Ureter (tissue), 1 donor: ENCODE measurements around the gene PLA2G4E. TPM values are rescaled to one million over a fixed set of nuclear protein-coding genes. Genes with fewer than 3 reads are reported as not detected.

Experiments used
- DNase-seq: peaks from one replicate; pipeline ENCODE4 v3.0.0-alpha.2; 2020; ENCODE audit warnings: low spot score
- total RNA-seq: library from RNA; stranded (reverse); gene quantifications from one replicate; pipeline ENCODE4 v1.2.4, GENCODE V29; 2023
- donor health status: DM: yes; HTN: yes; CAD: no.

PLA2G4E gene
- 0.34 TPM for total RNA-seq

GRCh38 chr15:42020713-42021273, at the start of gene PLA2G4E:
PLA2G4E (minus strand) TSS chr15:42021042; CDS start chr15:42021030, 12 bp downstream.
- DNase-seq: no peak

- peak; percentile 39 for DNase-seq
Observed at GRCh38 chr15:42070279-42070975, 49.6 kb upstream of the PLA2G4E start.

GRCh38 chr15:42069496-42070278, 48.8 kb upstream of the PLA2G4E start:
- DNase-seq: peak; percentile 41

GRCh38 chr15:42069025-42069424, 48.2 kb upstream of the PLA2G4E start:
- peak; percentile 22 for DNase-seq

GRCh38 chr15:42068601-42069000, 47.8 kb upstream of the PLA2G4E start:
- peak; percentile 37 for DNase-seq

GRCh38 chr15:42066764-42067415, 46.0 kb upstream of the PLA2G4E start:
- peak; percentile 3 for DNase-seq

GRCh38 chr15:42065468-42065867, 44.6 kb upstream of the PLA2G4E start:
- DNase-seq: no peak

GRCh38 chr15:42065033-42065432, 44.2 kb upstream of the PLA2G4E start:
- DNase-seq: no peak

- no peak for DNase-seq
Observed at GRCh38 chr15:42064271-42064670, 43.4 kb upstream of the PLA2G4E start.

- DNase-seq: no peak
Observed at GRCh38 chr15:42063122-42063848, 42.4 kb upstream of the PLA2G4E start.

GRCh38 chr15:42062284-42062806, 41.5 kb upstream of the PLA2G4E start:
- DNase-seq: no peak

GRCh38 chr15:42060797-42061196, 40.0 kb upstream of the PLA2G4E start:
- no peak for DNase-seq

GRCh38 chr15:42060477-42060763, 39.6 kb upstream of the PLA2G4E start:
- no peak for DNase-seq

GRCh38 chr15:42059661-42060476, 39.0 kb upstream of the PLA2G4E start:
- no peak for DNase-seq

- DNase-seq: no peak
Observed at GRCh38 chr15:42058791-42059190, 37.9 kb upstream of the PLA2G4E start.

- no peak for DNase-seq
Observed at GRCh38 chr15:42057799-42058646, 37.2 kb upstream of the PLA2G4E start.

- peak; percentile 90 for DNase-seq
Observed at GRCh38 chr15:42056934-42057798, 36.3 kb upstream of the PLA2G4E start.

GRCh38 chr15:42053914-42054313, 33.1 kb upstream of the PLA2G4E start:
- peak; percentile 12 for DNase-seq

GRCh38 chr15:42053010-42053409, 32.2 kb upstream of the PLA2G4E start:
- DNase-seq: peak; percentile 23
